ENCODE measurements around the gene VPS16.

GRCh38 chr20:2879146-2879545 is 38.6 kb downstream of the VPS16 start:
- TF ChIP-seq CTCF (IDR thresholded peaks at IDR 0.05) = no peak
- no peak for TF ChIP-seq POLR2A (IDR thresholded peaks at IDR 0.05)

All from heart left ventricle (tissue), 13 donors.